ENCODE results near the gene MMADHC.

GRCh38 chr2:149575752-149576151, 11.8 kb downstream of the MMADHC start:
- TF ChIP-seq CTCF (optimal IDR thresholded peaks at IDR 0.05 in 1 of 3, IDR thresholded peaks at IDR 0.05 in 1 of 3, conservative IDR thresholded peaks at IDR 0.05 in 1 of 3; ENCODE audit: extremely low read depth in 1 of 3, insufficient read depth in 2 of 3, low read length in 3 of 3) (no peak), EZH2 (IDR thresholded peaks at IDR 0.05; ENCODE audit: low read length) (no peak)

Measured in keratinocyte (primary cell).